HG02623 (cell line): ENCODE measurements around the gene CLRN2.
"Not testable (repeated sequence)": the region's sequence is repeated elsewhere in the genome, so short reads cannot be mapped to it uniquely, and the experiment has no call there.

Experiments used
- ATAC-seq: cut with Tn5 transposase; IDR thresholded peaks from one replicate; pipeline ENCODE4 v1.9.1; 2021; ENCODE audit warnings: moderate library complexity; ENCODE audit not compliant: unreplicated experiment

The CLRN2 gene

GRCh38 chr4:17544205-17544604, 29.2 kb downstream of the CLRN2 start:
- no peak for ATAC-seq

- no peak for ATAC-seq
Measured at GRCh38 chr4:17544831-17545234, 29.9 kb downstream of the CLRN2 start.

- no peak for ATAC-seq
Measured at GRCh38 chr4:17545374-17546140, 30.6 kb downstream of the CLRN2 start.

- no peak for ATAC-seq
Measured at GRCh38 chr4:17546222-17546621, 31.3 kb downstream of the CLRN2 start.

- no peak for ATAC-seq
Measured at GRCh38 chr4:17546678-17547077, 31.7 kb downstream of the CLRN2 start.

- no peak for ATAC-seq
Measured at GRCh38 chr4:17550549-17550948, 35.6 kb downstream of the CLRN2 start.

GRCh38 chr4:17552427-17552826, 37.5 kb downstream of the CLRN2 start:
- no peak for ATAC-seq

GRCh38 chr4:17554568-17554967, 39.6 kb downstream of the CLRN2 start:
- no peak for ATAC-seq

- ATAC-seq = no peak
Measured at GRCh38 chr4:17556498-17556897, 41.5 kb downstream of the CLRN2 start.

GRCh38 chr4:17557880-17558279, 42.9 kb downstream of the CLRN2 start:
- no peak for ATAC-seq

GRCh38 chr4:17558941-17559708, 44.2 kb downstream of the CLRN2 start:
- ATAC-seq = no peak

GRCh38 chr4:17559709-17560048, 44.7 kb downstream of the CLRN2 start:
- no peak for ATAC-seq

GRCh38 chr4:17560065-17560673, 45.2 kb downstream of the CLRN2 start:
- no peak for ATAC-seq

- ATAC-seq = no peak
Measured at GRCh38 chr4:17561195-17561909, 46.4 kb downstream of the CLRN2 start.

- ATAC-seq = no peak
Measured at GRCh38 chr4:17562157-17562556, 47.2 kb downstream of the CLRN2 start.

GRCh38 chr4:17565846-17566245, 50.9 kb downstream of the CLRN2 start:
- ATAC-seq = no peak

- ATAC-seq = no peak
Measured at GRCh38 chr4:17567271-17567670, 52.3 kb downstream of the CLRN2 start.

GRCh38 chr4:17574206-17574605, 59.2 kb downstream of the CLRN2 start:
- ATAC-seq = no peak

- ATAC-seq = not testable (repeated sequence)
Measured at GRCh38 chr4:17575177-17575576, 60.2 kb downstream of the CLRN2 start.
